Tibial artery (tissue), 4 donors: Measurements from ENCODE around the gene DLL1.
A peak's percentile ranks its signal among the peaks of the same experiment; 100 is the strongest.

Experiments used
- DNase-seq, 2 donors: peaks; one replicate each; pipeline ENCODE4 v3.0.0-alpha.2; 2019
- H3K27ac ChIP-seq, 2 donors: fragments of 200-600 bp; sonication (generic) in 1 of 2; 1 replicate in 1 of 2; 2 replicates in 1 of 2; pipeline ENCODE4 v1.5.1; 2018 to 2019; ENCODE audit warnings: mild to moderate bottlenecking in 1 of 2
- H3K27me3 ChIP-seq, 2 donors: fragments of 200-600 bp; sonication (generic) in 1 of 2; one replicate each; pipeline versions ENCODE4 v1.5.1 to v1.6.0; 2016 to 2019
- H3K36me3 ChIP-seq, 3 donors: fragments of 200-600 bp; sonication (generic) in 2 of 3; one replicate each; pipeline ENCODE4 v1.5.1; 2016 to 2019; ENCODE audit warnings: mild to moderate bottlenecking in 2 of 3
- H3K4me1 ChIP-seq, 4 donors: fragments of 200-600 bp; sonication (generic) in 2 of 4; 1 replicate in 3 of 4; 2 replicates in 1 of 4; pipeline ENCODE4 v1.5.1; 2016 to 2019
- H3K4me3 ChIP-seq, 2 donors: fragments of 200-600 bp; sonication (generic) in 1 of 2; 1 replicate in 1 of 2; 2 replicates in 1 of 2; pipeline ENCODE4 v1.5.1; 2018 to 2019; ENCODE audit warnings: mild to moderate bottlenecking in 2 of 2
- H3K9me3 ChIP-seq, 3 donors: fragments of 200-600 bp; sonication (generic) in 1 of 3; one replicate each; pipeline ENCODE4 v1.5.1; 2016 to 2019
- intact Hi-C: fragments of 100-400 bp; cut with DNase I; formaldehyde crosslinking; loops from one replicate; pipeline ENCODE4 v1.15.0; 2023; ENCODE audit warnings: low total_unique reads
- TF ChIP-seq, protein P1 (sequence below), 2 experiments: fragments of 200-600 bp in 1 of 2; fragments of 450-650 bp in 1 of 2; IDR thresholded peaks; one replicate each; pipeline ENCODE4 v1.5.1; 2017 to 2019; ENCODE audit warnings: antibody characterized with exemption in 2 of 2, mild to moderate bottlenecking in 1 of 2, moderate library complexity in 1 of 2

The DLL1 gene

GRCh38 chr6:170250455-170250854 is 40.4 kb downstream of the DLL1 start:
- Histone ChIP-seq H3K27ac (no peak overlapping the region), H3K4me3 (no peak overlapping the region), H3K27me3 (peaks cover 0 to 52% of the 10 kb centered on the region in 2 donors), H3K4me1 (peaks cover 0 to 13% (median 7%) of the 10 kb centered on the region in 4 donors), H3K9me3 (no peaks in the 10 kb centered on the region), H3K36me3 (no peaks in the 10 kb centered on the region)
- intact Hi-C loops, result no loop called here
- DNase-seq, result no peak
- TF ChIP-seq, protein P1, sequence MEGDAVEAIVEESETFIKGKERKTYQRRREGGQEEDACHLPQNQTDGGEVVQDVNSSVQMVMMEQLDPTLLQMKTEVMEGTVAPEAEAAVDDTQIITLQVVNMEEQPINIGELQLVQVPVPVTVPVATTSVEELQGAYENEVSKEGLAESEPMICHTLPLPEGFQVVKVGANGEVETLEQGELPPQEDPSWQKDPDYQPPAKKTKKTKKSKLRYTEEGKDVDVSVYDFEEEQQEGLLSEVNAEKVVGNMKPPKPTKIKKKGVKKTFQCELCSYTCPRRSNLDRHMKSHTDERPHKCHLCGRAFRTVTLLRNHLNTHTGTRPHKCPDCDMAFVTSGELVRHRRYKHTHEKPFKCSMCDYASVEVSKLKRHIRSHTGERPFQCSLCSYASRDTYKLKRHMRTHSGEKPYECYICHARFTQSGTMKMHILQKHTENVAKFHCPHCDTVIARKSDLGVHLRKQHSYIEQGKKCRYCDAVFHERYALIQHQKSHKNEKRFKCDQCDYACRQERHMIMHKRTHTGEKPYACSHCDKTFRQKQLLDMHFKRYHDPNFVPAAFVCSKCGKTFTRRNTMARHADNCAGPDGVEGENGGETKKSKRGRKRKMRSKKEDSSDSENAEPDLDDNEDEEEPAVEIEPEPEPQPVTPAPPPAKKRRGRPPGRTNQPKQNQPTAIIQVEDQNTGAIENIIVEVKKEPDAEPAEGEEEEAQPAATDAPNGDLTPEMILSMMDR (IDR thresholded peaks at IDR 0.05), result no peak

- Histone ChIP-seq H3K36me3 (no peaks in the 10 kb centered on the region), H3K27ac (no peak overlapping the region), H3K27me3 (peaks cover 0 to 56% of the 10 kb centered on the region in 2 donors), H3K4me3 (no peak overlapping the region), H3K4me1 (peaks cover 0 to 13% (median 7%) of the 10 kb centered on the region in 4 donors), H3K9me3 (no peaks in the 10 kb centered on the region)
- no peak for DNase-seq
- intact Hi-C loops, result no loop called here
- TF ChIP-seq, protein P1 (IDR thresholded peaks at IDR 0.05), result no peak
Observed at GRCh38 chr6:170249817-170250216, 41.1 kb downstream of the DLL1 start.

GRCh38 chr6:170248861-170249600 is 41.8 kb downstream of the DLL1 start:
- Histone ChIP-seq H3K9me3 (no peaks in the 10 kb centered on the region), H3K36me3 (no peaks in the 10 kb centered on the region), H3K27me3 (peaks cover 0 to 63% of the 10 kb centered on the region in 2 donors), H3K4me3 (peak overlapping the region in 1 of 2 donors; percentile 31), H3K27ac (no peak overlapping the region), H3K4me1 (peaks cover 0 to 13% (median 7%) of the 10 kb centered on the region in 4 donors)
- intact Hi-C loops, result no loop called here
- no peak for DNase-seq
- TF ChIP-seq, protein P1 (IDR thresholded peaks at IDR 0.05), result no peak

- intact Hi-C loops, result no loop called here
- H3K27me3 ChIP-seq, result peaks cover 0 to 67% of the 10 kb centered on the region in 2 donors
- no peak for DNase-seq
- TF ChIP-seq, protein P1 (IDR thresholded peaks at IDR 0.05), result no peak
- H3K9me3 ChIP-seq, result no peaks in the 10 kb centered on the region
- peaks cover 0 to 13% (median 7%) of the 10 kb centered on the region in 4 donors for H3K4me1 ChIP-seq
- H3K36me3 ChIP-seq, result no peaks in the 10 kb centered on the region
- peak overlapping the region in 1 of 2 donors; percentile 31 for H3K4me3 ChIP-seq
- no peak overlapping the region for H3K27ac ChIP-seq
Observed at GRCh38 chr6:170248111-170248805, 42.6 kb downstream of the DLL1 start.

- Histone ChIP-seq H3K9me3 (no peaks in the 10 kb centered on the region), H3K36me3 (no peaks in the 10 kb centered on the region), H3K27me3 (peaks cover 0 to 58% of the 10 kb centered on the region in 2 donors), H3K4me3 (no peak overlapping the region), H3K27ac (no peak overlapping the region), H3K4me1 (peaks cover 0 to 13% (median 7%) of the 10 kb centered on the region in 4 donors)
- DNase-seq, result no peak
- TF ChIP-seq, protein P1 (IDR thresholded peaks at IDR 0.05), result no peak
- intact Hi-C loops, result no loop called here
Observed at GRCh38 chr6:170247178-170247701, 43.6 kb downstream of the DLL1 start.
